HG03342 (cell line): ENCODE data around the gene SORBS1.
"Not testable (repeated sequence)": the region's sequence is repeated elsewhere in the genome, so short reads cannot be mapped to it uniquely, and the experiment has no call there.

Source experiments
- ATAC-seq: cut with Tn5 transposase; IDR thresholded peaks from one replicate; pipeline ENCODE4 v1.9.1; 2021; ENCODE audit warnings: mild to moderate bottlenecking, moderate library complexity; ENCODE audit not compliant: unreplicated experiment

Gene SORBS1

DNA sequence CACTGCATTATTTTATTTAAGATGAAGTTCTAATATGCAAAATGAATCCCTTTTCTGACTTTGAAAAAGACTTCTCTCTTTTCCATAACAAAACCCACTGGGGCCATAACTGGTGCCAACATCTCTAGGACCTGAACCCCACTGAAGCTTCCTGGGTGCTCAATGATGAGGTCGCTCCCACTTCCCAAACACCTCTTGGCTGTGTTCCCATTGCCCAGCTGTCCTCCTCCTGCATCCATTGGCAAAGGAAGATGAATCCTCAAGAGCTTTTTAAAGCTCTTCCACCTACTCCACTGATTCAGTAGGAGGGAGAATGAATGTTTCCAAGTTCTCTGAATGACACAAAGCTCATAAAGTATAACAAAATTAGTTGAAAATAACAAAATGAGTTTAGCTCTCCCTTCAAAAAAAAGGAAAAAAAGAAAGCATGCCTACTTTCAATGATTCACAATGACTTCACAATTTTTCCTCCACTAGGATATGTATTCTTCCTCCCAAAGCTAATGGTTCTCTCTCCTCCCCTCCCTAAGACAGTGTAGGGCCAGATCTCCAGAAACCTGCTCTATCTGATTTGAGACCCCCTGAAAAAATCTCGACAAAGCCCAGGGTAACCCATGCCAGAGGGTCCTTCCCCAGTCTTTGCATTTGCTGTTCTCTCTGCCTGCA lies 64.8 kb downstream of the SORBS1 start:
- no peak for ATAC-seq

DNA sequence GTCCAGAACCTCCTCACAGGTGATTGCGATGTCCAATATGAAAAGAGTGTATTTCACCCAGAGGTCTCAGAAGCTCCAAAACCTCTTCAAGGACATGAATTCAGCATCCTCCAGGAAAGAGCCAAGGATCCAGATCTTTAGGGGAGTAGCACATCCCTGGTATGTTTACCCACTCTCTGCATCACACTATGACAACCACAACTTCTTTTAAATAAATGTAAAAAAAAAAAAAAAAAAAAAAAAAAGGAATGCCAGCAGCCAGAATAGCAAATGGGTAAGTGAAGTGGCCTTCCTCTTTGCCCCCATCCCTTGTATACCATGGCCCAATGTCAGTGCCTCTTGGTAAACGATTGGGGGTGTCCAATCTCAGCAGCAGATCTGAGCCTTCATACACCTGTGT lies 67.3 kb downstream of the SORBS1 start:
- no peak for ATAC-seq

DNA sequence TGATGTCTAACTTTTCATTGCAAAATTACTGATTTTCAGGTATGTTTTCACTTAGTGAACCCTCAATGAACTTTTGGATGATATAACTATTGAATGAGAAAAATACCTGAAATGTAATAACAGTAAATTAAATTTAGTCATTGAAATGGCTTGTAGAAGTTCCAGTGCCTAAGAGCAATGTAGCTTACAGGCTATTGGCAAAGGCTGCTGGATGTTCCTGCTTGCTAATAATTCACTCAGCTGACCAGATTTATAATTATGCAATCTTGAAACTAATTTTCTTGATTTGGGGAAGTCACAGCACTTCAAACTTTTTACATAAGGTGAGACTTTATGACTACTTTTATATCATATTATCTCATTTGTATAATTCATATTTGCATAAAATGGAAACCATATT lies 73.2 kb downstream of the SORBS1 start:
- ATAC-seq: no peak

DNA sequence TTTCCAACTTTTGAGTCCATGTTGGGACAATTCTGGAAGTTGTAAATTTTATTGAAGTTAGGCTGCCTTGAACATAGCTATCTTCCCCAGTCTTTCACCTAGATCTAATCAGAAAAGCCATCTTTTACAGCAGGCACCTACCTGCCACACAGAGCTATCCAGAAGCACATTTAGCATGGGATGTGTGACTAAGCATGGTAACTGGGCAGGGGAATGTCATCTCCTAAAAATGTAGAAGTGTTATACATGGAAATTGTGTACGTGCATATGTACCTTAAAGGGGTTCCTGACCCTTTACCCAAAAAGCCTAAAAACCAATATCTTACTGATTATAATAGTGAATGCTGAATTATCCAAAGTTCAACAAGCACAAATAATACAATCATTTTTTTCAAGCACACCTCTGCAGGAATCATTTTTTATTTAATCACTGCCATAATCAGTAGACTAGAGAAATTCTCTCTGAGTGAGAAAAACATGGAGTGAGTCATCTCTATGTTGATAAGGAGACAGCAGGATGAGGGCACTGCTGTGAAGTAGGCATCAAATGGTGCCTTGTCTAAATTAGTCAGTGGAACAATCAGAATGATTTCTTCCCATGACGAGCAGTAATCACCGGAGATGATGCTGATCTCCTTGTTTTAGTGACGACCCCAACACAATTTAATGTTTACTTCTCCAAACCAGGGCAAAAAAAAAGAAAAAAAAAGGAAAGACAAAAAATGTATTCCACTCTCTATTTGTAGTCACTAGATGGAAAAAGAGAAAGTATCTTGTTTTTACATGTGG lies 75.9 kb downstream of the SORBS1 start:
- ATAC-seq: no peak

DNA sequence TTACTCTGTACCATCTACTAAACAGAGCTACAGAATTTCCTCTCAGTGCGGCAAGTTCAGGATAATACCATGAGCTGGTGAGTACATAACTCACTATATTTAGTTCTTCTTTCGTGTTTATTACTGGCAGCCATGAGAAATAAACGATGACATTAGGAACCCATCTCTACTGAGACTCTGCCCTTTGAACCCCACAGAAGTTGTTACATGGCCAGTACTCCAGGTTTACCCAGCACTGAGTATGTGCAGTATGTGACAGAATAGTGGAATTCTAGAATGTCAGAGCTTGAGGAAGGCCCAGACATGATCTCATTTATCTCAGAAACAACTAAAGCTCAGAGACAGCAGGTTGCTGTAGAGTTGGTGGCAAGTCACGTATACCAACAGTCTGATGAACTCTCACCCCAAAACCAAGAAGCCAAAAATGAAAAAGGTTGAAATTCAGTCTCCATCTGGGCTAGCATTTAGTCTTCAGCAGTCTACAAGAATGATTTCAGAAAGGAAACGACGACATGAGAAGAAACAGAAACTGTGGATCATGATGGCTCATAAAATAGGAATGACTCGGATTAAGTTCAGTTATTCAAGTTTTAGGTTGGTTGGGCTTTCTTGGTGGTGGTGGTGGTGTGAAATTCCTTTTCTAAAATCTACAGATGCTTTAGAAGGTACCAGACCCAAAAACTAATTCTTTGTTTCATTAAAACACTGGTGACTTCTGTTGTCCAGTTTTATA lies 78.5 kb downstream of the SORBS1 start:
- ATAC-seq: no peak

DNA sequence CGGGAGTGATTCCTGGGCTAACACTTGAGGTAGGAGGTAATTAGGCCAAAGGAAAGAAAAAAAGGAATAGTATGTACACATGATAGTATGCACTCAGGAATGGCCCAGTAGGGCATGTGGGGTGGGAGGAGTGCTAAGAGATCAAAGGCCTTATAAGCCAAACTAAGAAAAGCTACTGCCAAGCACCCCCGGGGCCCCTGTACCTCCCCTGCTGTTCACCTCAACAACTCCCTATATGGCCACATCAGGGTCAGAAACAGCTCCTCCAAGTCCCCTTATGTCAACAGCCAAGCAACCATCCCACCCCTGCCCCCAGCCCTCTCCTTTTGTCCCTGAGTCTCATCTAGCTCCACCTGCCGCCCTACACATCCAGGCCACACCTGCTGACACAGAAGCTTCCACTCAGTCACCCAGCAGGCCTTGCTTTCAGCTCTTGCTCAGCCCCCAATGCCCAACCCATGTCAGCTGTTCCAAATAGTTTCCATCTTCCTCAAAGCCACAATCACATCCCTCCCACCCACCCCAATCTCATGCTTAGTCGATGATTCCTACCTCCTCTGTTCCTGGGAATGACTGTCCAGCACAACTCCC lies 80.2 kb downstream of the SORBS1 start:
- ATAC-seq: no peak

DNA sequence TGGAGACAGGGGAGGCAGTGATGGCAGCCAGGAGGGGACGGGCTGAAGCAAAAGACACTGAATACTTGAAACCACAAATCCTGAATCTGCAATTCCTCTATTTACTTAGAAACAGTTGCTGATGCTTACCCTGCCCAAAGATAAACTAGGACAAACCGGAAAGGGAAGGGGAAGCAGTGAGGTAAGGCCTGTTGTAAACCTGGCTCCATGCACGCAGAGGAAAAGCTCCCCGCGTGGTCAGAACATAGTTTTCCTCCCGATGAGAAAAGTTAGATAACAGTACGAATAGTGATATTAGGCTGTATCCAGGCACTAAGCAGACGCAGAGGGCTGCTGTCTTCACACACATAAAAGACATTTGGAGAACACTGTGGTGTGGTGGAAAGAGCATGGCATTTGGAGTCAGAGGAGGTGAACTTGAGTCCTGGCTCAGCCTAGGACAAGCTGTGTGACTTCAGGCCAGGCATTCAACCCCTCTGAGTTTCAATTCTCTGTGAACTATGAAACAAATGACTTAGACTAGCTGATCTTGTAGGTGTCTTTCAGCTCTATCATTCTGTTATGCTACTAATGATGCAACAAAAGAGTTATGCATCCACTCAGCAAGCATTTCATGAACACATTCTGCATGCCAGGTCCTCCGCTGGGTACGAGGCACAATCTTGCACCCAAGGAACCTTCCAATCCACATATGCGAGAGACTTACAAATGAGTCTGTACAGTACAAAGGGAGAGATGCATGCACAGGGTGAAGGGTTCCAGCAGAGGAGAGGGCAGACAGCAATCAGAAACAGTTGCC lies 80.9 kb downstream of the SORBS1 start:
- ATAC-seq: no peak

DNA sequence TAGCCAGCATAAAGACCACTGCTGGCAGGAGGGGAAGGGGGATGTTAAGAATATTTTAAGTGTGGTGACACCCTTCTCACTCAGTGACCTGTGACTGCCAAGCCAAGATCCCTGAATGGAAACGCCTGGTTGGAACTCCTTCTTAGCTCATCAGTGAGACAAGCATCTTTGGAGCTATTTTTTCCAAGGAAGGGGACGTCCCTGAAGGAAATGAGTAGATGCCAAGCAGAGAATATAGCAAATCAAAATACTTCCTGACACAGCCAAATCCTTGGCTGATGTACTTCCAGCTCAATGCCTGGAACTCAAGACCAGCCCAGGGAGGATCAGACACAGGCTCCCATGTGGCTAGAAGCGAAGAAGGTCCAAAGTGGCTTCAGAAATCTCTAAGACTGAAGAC lies 82.2 kb downstream of the SORBS1 start:
- no peak for ATAC-seq

DNA sequence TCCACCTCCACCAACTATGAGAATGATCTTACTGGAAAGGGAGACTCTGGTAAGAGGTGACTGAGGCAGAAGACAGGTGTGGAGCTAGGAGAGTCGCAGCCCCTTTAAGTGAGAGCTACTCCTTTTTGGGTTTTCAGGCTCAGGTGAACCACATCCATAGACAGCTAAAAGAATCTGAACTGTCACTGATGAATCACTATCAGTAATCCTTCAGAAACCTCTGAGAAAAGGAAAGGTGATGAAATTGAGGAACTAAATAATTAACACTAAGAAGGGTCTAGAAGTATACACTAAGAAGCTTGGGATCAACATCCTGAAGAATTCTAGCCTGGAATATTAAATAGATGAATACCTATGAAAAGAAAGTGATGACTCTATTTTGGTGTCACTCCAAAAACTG lies 83.0 kb downstream of the SORBS1 start:
- no peak for ATAC-seq

DNA sequence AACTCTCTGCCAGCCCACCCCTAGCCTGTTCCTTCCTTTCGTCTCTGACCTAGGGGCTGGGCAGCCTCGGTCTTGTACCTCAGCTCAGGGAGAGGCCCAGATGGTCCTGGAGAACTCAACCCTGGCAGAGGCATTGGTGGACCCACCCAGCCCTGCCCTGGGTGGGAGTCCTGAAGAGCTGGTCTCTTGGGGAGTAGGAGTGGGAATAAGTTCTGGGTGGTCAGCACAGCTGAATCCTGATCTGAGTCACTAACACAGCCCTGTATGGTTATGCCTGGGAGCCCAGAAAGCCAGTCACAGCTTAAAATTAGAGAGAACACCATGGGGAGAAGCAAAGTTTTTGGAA lies 84.0 kb downstream of the SORBS1 start:
- ATAC-seq: no peak

DNA sequence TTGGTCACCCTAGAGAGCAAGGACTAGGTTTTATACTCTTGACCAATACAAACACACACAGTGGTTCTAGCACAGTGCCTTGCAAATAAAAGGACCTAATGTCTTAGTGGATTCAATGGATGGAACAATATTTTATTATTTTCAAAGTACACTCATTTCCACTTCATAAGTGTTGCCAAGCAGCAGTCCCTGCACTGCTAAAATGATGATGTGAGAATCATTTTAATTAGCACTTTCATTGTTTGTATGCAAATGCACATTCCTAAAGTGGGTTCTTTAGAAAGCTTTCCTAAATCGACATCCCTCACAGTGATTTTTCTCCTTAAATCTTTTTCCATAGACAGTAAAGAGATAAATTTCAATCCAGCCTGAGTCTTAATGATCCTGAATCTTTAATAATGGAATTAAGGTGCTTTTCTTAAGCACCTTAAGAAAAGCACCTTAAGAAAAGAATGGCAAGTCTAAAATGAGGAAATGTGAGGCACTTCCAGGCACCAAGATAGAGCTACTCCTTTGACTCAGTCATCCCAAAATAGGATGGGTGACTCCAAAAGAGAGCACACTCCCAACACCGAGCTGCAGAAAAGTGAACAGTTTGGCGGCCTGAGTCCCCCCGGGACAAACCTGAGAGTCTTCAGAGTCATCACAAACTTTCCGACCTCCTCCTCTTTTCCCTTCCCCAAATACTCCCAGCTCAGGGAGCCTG lies 84.5 kb downstream of the SORBS1 start:
- no peak for ATAC-seq

DNA sequence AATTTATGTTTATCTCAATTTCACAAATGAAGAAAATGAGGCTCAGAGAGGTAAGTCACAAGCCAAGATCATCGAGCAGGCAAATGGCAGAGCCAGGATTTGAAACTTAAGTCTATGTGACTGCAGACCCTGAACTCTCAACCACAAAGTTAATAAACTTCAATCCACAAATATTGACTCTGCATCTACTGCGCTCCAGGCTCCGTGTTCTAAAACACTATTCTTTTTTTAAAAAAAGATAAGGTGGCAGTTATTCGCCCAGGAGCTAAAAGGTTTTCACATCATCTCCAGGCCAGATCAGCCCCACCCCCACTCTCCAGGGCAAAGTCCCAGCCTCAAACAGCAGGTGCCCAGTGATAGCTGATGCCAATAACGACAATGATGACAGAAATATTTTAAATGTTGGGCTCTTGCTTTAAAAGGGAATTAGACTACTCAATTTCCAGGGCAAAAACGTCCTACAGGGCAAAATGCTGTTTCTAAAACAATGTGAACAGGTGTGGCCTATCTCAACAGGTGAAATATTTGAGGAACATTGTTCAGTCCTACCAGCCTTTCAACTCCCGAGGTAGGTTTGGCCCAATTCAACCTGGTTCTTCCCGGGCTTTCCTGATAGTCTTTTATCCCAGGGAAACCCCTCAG lies 85.2 kb downstream of the SORBS1 start:
- no peak for ATAC-seq

DNA sequence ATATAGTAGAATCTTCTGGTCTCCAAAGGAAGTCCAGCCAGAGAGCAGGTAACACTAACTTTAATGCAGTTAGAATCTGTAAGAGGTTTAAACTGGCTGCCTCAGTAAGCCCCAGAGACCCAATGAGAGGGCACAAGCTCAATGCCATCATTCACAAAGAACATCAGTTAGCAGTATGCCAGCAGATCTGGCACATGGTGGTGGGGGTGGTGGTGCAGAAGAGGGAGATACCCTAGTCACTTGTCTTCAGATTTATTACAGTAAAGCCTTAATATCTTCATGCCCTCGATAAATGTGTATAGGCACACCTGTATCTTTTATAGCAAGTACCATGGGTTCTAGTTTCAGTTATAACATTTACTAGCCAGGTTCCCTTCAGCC lies 86.2 kb downstream of the SORBS1 start:
- no peak for ATAC-seq

DNA sequence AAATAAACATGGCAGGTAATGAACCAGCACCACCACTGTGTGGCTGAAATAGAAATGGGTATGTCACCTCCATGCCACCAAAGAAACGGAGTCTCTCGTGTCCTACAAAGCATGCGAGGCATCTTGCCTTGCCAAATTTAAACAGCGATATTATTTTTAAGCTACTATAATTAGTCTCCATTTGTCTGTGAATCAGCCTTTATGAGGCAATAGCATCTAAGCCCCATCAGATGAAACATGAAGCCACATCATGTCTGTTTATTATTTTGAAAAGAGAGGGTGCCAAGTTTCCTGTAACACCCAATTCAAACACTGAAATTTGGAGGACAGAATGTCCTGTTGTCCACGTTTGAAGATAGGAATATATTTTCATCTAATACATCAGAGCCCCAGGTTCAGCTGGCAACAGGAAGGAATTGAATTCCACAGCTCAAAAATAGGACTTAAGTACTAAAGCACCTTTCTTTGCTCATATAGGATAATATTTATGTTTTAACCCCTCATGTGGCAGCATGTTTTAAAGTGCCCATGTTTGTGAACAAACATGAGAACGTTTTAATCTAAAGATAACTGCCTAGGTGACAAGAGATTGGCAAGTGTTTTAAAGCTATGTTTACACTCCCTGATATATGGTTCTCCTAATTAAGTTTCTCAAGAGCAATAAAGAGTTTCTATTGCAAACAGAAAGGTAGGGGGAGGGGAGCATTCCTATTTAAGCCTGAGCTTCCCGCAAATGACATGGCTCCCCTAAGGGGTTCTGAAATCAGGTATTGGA lies 86.8 kb downstream of the SORBS1 start:
- ATAC-seq: no peak

DNA sequence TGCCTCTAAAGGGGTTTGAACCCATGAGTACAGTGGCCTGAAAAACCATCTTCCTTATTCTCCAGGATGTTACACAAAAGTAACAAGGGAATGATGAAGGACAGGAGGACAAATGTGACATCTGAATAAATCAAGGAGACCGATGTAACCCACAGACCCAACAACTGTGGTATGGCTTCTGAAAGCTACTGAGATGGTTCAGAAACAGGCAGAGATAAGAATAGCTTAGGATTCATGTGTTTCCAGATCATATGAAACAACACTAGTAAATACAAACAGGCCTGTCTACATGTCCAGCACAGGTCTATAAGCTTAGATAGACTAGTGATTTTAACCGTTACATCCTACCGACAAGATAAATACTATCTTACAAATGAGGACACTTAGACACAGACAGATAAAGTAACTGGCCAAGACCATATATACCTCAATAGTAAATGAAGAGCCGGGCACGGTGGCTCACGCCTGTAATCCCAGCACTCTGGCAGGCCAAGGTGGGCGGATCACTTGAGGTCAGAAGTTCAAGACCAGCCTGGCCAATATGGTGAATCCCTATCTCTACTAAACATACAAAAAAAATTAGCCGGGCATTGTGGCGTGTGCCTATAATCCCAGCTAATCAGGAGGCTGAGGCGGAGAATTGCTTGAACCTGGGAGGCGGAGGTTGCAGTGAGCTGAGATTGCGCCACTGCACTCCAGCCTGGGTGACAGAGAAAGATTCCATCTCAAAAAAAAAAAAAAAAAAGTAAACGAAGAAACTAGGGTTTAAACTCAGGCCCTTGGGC lies 88.7 kb downstream of the SORBS1 start:
- no peak for ATAC-seq

DNA sequence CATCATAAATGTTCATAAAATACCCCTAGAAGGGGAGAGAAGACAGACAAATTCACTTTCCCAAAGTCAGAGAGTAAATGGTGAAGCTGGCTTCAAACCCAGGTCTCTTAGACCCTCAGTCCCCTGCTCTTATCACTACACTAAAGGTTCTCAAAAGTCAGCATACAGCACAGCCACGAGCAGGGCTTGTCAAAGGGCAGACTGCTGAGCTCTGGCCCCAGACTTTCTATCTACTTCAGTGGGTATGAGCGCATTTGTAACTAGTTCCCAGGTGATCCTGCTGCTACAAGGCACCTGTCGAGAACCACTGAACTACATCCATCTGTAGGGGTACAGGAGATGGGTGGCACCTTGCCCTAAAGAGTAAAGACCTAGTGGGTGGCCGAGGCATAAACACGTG lies 91.5 kb downstream of the SORBS1 start:
- no peak for ATAC-seq

DNA sequence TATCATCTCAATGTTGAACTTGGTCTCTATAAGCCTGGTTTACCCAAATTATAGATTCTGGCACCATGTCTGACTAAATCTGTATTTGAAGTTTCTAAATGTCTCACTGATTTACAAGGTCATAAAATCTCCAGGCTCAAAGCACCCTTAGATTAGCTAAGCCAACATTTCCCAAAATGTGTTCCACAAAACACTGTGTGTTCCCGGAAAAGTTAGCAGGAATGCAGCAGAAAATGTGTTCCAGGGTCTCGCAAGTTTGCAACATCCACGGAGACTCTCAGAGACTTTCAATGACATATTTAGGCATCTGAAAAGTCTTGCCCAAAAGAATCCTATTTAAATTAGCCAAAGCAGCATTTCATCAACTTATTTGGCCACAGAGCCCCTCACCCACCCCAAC lies 91.9 kb downstream of the SORBS1 start:
- ATAC-seq: no peak

DNA sequence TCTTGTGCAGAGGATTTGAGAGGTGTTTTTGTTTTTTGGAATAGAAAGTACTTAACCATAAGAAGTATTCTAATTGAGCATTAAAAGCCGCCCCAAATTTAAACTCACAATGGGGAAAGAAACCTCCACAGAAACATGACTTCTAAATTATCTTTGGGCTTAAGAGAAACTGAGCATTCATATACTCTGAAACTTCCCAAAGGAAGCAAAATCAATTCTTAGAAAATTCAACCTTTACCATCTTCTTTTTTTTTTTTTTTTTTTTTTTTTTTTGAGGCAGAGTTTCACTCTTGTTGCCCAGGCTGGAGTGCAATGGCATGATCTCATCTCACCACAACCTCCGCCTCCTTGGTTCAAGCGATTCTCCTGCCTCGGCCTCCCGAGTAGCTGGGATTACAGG lies 93.5 kb downstream of the SORBS1 start:
- ATAC-seq: not testable (repeated sequence)
